D341Med (cell line): ENCODE measurements around the gene CRYGD.
"Not testable (repeated sequence)": the region's sequence is repeated elsewhere in the genome, so short reads cannot be mapped to it uniquely, and the experiment has no call there.

Source experiments
- DNase-seq: peaks from one replicate; pipeline ENCODE4 v3.0.0; 2012; ENCODE audit warnings: low spot score

The CRYGD gene

GRCh38 chr2:208124013-208124715 is at the start of gene CRYGD:
TSS of gene CRYGD (minus strand) at chr2:208124524. CDS start at chr2:208124473, 51 bp downstream.
- not testable (repeated sequence) for DNase-seq

- DNase-seq, result no peak
Measured at GRCh38 chr2:208172125-208172524, 47.8 kb upstream of the CRYGD start.

GRCh38 chr2:208164951-208165755 is 40.8 kb upstream of the CRYGD start:
- no peak for DNase-seq

GRCh38 chr2:208163489-208163888 is 39.2 kb upstream of the CRYGD start, which contains the start of gene CRYGA:
TSS of gene CRYGA (minus strand) at chr2:208163589. CDS start at chr2:208163556, 33 bp downstream.
- no peak for DNase-seq

- DNase-seq, result no peak
Measured at GRCh38 chr2:208156439-208156838, 32.1 kb upstream of the CRYGD start.

GRCh38 chr2:208153156-208153555 is 28.8 kb upstream of the CRYGD start:
- DNase-seq, result no peak

GRCh38 chr2:208150956-208151355 is 26.6 kb upstream of the CRYGD start:
- DNase-seq, result no peak

GRCh38 chr2:208150094-208150493 is 25.8 kb upstream of the CRYGD start:
- DNase-seq, result no peak

- no peak for DNase-seq
Measured at GRCh38 chr2:208148803-208149202, 24.5 kb upstream of the CRYGD start.

GRCh38 chr2:208147759-208148158 is 23.4 kb upstream of the CRYGD start:
- DNase-seq, result no peak

GRCh38 chr2:208147008-208147407 is 22.7 kb upstream of the CRYGD start:
- DNase-seq, result no peak

GRCh38 chr2:208146006-208146405 is 21.7 kb upstream of the CRYGD start, which contains the start of gene CRYGB:
TSS of gene CRYGB (minus strand) at chr2:208146158. CDS start at chr2:208146120, 38 bp downstream.
- no peak for DNase-seq

GRCh38 chr2:208142925-208143799 is 18.8 kb upstream of the CRYGD start:
- no peak for DNase-seq

GRCh38 chr2:208142240-208142924 is 18.1 kb upstream of the CRYGD start:
- DNase-seq, result no peak

- no peak for DNase-seq
Measured at GRCh38 chr2:208139447-208139846, 15.1 kb upstream of the CRYGD start.

- DNase-seq, result not testable (repeated sequence)
Measured at GRCh38 chr2:208138334-208138733, 14.0 kb upstream of the CRYGD start.

GRCh38 chr2:208136716-208137094 is 12.4 kb upstream of the CRYGD start:
- no peak for DNase-seq

- no peak for DNase-seq
Measured at GRCh38 chr2:208135794-208136715, 11.7 kb upstream of the CRYGD start.

- no peak for DNase-seq
Measured at GRCh38 chr2:208134928-208135586, 10.7 kb upstream of the CRYGD start.

GRCh38 chr2:208130712-208131110 is 6.4 kb upstream of the CRYGD start:
- no peak for DNase-seq
